Mesothelial cell of epicardium (in vitro differentiated cells): ENCODE measurements around the gene EXTL1. TPM values are rescaled to one million over a fixed set of nuclear protein-coding genes. Genes with fewer than 3 reads are reported as not detected.

Experiments used
- DNase-seq, 2 experiments: peaks; one replicate each; pipeline ENCODE4 v3.0.0; 2021; ENCODE audit warnings: low spot score in 2 of 2; ENCODE audit not compliant: unreplicated experiment in 2 of 2
- H3K27ac Mint-ChIP-seq: 2 replicates; pipeline ENCODE4 v1.8.0; 2021; ENCODE audit warnings: mixed read lengths
- H3K27me3 Mint-ChIP-seq: 2 replicates; pipeline ENCODE4 v1.8.0; 2021; ENCODE audit warnings: low read depth, mixed read lengths
- H3K36me3 Mint-ChIP-seq: 2 replicates; pipeline ENCODE4 v1.8.0; 2021; ENCODE audit warnings: mixed read lengths
- H3K4me1 Mint-ChIP-seq: 2 replicates; pipeline ENCODE4 v1.8.0; 2021; ENCODE audit warnings: mixed read lengths
- H3K4me3 Mint-ChIP-seq: 2 replicates; pipeline ENCODE4 v1.8.0; 2021; ENCODE audit warnings: mild to moderate bottlenecking, moderate library complexity, mixed read lengths
- H3K9me3 Mint-ChIP-seq: 2 replicates; pipeline ENCODE4 v1.8.0; 2021; ENCODE audit warnings: mixed read lengths
- total RNA-seq: library from RNA; stranded (reverse); gene quantifications from 3 replicates; pipeline ENCODE4 v1.2.1, GENCODE V29; 2021
- TF ChIP-seq, protein P1 (sequence below): fragments of 200-600 bp; sonication (generic); IDR thresholded peaks from one replicate; pipeline ENCODE4 v1.5.0; 2021; ENCODE audit warnings: antibody characterized with exemption; ENCODE audit not compliant: unreplicated experiment

The EXTL1 gene
- total RNA-seq, 1 donor from 2014 or later, result 8.2 TPM

GRCh38 chr1:26023009-26023408 is 1.4 kb downstream of the EXTL1 start:
- TF ChIP-seq, protein P1, sequence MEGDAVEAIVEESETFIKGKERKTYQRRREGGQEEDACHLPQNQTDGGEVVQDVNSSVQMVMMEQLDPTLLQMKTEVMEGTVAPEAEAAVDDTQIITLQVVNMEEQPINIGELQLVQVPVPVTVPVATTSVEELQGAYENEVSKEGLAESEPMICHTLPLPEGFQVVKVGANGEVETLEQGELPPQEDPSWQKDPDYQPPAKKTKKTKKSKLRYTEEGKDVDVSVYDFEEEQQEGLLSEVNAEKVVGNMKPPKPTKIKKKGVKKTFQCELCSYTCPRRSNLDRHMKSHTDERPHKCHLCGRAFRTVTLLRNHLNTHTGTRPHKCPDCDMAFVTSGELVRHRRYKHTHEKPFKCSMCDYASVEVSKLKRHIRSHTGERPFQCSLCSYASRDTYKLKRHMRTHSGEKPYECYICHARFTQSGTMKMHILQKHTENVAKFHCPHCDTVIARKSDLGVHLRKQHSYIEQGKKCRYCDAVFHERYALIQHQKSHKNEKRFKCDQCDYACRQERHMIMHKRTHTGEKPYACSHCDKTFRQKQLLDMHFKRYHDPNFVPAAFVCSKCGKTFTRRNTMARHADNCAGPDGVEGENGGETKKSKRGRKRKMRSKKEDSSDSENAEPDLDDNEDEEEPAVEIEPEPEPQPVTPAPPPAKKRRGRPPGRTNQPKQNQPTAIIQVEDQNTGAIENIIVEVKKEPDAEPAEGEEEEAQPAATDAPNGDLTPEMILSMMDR, result no peak
- Mint-ChIP-seq H3K9me3 (no peaks in the 10 kb centered on the region), H3K27me3 (no peaks in the 10 kb centered on the region), H3K4me1 (peaks cover 54% of the 10 kb centered on the region), H3K27ac (no peak overlapping the region), H3K36me3 (no peaks in the 10 kb centered on the region), H3K4me3 (peak overlapping the region; percentile 37)
- DNase-seq, result no peak

GRCh38 chr1:26023826-26024225 is 2.3 kb downstream of the EXTL1 start:
- peaks cover 49% of the 10 kb centered on the region for H3K4me1 Mint-ChIP-seq
- TF ChIP-seq, protein P1, result no peak

GRCh38 chr1:26025060-26025459 is 3.5 kb downstream of the EXTL1 start:
- peaks cover 42% of the 10 kb centered on the region for H3K4me1 Mint-ChIP-seq
- H3K9me3 Mint-ChIP-seq, result no peaks in the 10 kb centered on the region
- H3K27me3 Mint-ChIP-seq, result no peaks in the 10 kb centered on the region
- no peak overlapping the region for H3K4me3 Mint-ChIP-seq
- TF ChIP-seq, protein P1, result no peak
- no peak for DNase-seq
- H3K27ac Mint-ChIP-seq, result no peak overlapping the region
- no peaks in the 10 kb centered on the region for H3K36me3 Mint-ChIP-seq

More at GRCh38 chr1:26023826-26024225, 2.3 kb downstream of the EXTL1 start:
- no peaks in the 10 kb centered on the region for H3K36me3 Mint-ChIP-seq
- H3K4me3 Mint-ChIP-seq, result no peak overlapping the region
- H3K9me3 Mint-ChIP-seq, result no peaks in the 10 kb centered on the region
- H3K27me3 Mint-ChIP-seq, result no peaks in the 10 kb centered on the region
- DNase-seq, result no peak
- H3K27ac Mint-ChIP-seq, result no peak overlapping the region

DNA sequence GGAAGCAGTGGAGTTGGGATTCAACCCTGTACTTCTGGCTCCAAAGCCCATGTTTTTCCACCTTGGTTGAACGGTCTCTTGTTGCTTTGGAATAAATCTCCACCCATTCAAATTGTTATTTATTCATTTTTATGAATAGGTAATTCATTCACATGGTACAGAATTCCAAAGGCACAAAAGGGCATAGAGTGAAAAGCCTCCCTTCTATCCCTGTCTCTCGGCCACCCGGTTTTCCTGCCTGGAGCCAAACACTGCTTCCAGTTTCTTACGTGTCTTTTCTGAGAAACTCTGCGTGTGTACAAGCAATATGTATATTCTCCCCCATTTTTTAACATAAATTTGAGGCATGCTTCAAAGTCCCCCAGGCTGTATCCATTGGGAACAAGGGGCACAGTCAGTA is 3.9 kb downstream of the EXTL1 start:
- Mint-ChIP-seq H3K9me3 (no peaks in the 10 kb centered on the region), H3K4me3 (no peak overlapping the region), H3K27ac (peak overlapping the region; percentile 16), H3K4me1 (peaks cover 37% of the 10 kb centered on the region), H3K36me3 (no peaks in the 10 kb centered on the region), H3K27me3 (no peaks in the 10 kb centered on the region)
- TF ChIP-seq, protein P1, result no peak
- no peak for DNase-seq

- Mint-ChIP-seq H3K27me3 (no peaks in the 10 kb centered on the region), H3K36me3 (no peaks in the 10 kb centered on the region), H3K4me1 (peaks cover 25% of the 10 kb centered on the region), H3K27ac (no peak overlapping the region), H3K4me3 (no peak overlapping the region), H3K9me3 (no peaks in the 10 kb centered on the region)
- TF ChIP-seq, protein P1, result no peak
- no peak for DNase-seq
Measured at GRCh38 chr1:26027716-26028489, 6.3 kb downstream of the EXTL1 start.
